Measurements from ENCODE around the gene ATP6V0B.

The ATP6V0B gene

DNA sequence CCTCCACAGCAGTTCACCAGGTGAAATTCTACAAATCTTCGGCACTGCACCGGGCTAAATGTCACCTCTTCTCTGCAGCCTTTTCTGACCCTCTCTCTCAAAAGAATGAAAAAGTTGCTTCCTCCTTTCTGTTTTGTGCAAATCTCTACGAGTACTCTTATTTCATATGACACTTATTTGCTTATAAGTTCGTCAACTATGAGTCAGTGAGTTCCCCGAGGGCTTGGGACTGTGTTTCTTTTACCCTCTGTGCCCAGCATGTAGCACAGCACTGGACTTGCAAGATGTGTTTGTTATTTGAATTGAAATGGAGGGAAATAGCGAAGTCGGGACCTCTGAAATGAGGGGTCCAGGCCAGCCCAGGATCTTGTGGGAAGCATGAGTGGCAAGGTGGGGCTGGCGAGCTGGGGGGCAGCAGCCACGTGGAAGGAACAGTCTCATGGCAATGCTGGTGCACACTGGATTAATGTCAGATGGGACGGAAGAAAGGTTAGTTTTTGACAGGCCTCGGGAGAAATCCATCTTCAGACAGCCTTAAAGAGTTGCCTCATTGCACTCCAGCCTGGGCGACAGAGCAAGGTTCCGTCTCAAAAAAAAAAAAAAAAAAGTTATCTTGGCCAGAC, 50.3 kb downstream of the ATP6V0B start:
- no peak for DNase-seq (ENCODE audit: extremely low read depth, low read depth)
- TF ChIP-seq, protein P1, sequence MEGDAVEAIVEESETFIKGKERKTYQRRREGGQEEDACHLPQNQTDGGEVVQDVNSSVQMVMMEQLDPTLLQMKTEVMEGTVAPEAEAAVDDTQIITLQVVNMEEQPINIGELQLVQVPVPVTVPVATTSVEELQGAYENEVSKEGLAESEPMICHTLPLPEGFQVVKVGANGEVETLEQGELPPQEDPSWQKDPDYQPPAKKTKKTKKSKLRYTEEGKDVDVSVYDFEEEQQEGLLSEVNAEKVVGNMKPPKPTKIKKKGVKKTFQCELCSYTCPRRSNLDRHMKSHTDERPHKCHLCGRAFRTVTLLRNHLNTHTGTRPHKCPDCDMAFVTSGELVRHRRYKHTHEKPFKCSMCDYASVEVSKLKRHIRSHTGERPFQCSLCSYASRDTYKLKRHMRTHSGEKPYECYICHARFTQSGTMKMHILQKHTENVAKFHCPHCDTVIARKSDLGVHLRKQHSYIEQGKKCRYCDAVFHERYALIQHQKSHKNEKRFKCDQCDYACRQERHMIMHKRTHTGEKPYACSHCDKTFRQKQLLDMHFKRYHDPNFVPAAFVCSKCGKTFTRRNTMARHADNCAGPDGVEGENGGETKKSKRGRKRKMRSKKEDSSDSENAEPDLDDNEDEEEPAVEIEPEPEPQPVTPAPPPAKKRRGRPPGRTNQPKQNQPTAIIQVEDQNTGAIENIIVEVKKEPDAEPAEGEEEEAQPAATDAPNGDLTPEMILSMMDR (IDR thresholded peaks at IDR 0.05; ENCODE audit: low read depth, low read length): no peak

DNA sequence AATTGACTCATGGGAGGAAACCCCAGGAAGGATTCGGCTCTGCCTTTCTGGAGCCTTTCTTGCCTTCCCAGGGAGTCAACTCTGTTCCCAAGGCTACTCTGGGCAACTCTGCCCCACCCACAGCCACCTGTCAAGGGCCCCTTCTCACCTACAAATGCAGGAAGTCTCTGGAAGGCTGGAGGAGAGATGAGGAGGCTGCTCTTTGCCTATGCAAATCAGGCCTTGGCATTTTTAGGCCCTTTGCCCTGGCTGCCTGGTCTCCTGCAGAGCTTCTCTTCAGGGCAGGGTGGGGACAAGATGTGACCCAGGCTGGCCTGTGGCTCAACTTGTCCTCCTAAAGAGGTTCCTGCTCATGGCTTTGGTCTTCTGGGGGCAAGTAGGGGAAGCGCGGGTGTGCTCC, 51.1 kb downstream of the ATP6V0B start:
- TF ChIP-seq, protein P1 (IDR thresholded peaks at IDR 0.05; ENCODE audit: low read depth, low read length): no peak
- DNase-seq (ENCODE audit: extremely low read depth, low read depth): no peak

DNA sequence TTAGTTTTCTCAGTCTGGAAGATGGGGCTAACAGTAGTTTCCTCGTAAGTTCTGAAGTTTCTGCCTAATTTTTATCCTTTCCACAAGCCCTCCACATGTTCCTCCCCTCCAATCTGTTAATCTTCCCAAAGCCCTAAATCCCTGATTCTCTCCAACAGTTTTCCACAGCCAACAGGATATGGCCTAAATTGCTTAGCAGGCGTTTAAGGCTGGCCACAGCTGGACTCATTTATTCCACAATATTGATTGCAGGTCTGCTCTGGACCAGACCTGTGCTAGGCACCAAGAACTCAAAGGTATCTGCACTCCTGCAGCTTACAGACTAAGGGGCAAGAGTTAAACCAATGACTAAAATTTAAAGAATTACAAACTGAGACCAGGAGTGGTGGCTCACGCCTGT, 52.6 kb downstream of the ATP6V0B start:
- TF ChIP-seq, protein P1 (IDR thresholded peaks at IDR 0.05; ENCODE audit: low read depth, low read length): no peak
- DNase-seq (ENCODE audit: extremely low read depth, low read depth): no peak

Measured in AG09319 (cell line).